GM18508 (cell line): Measurements from ENCODE around the gene CLPSL1.

Experiments
- ATAC-seq: cut with Tn5 transposase; IDR thresholded peaks from one replicate; pipeline ENCODE4 v1.9.1; 2021; ENCODE audit warnings: moderate number of reproducible peaks; ENCODE audit not compliant: insufficient read depth, unreplicated experiment

CLPSL1 gene

GRCh38 chr6:35794536-35795452, 14.0 kb downstream of the CLPSL1 start:
- no peak for ATAC-seq

- no peak for ATAC-seq
Measured at GRCh38 chr6:35795453-35796071, 14.7 kb downstream of the CLPSL1 start.

- no peak for ATAC-seq
Measured at GRCh38 chr6:35796236-35796635, 15.4 kb downstream of the CLPSL1 start.

GRCh38 chr6:35797837-35798526, 17.2 kb downstream of the CLPSL1 start:
- ATAC-seq: no peak

- no peak for ATAC-seq
Measured at GRCh38 chr6:35798706-35799105, 17.9 kb downstream of the CLPSL1 start.

- ATAC-seq: no peak
Measured at GRCh38 chr6:35801148-35801547, 20.3 kb downstream of the CLPSL1 start.

- ATAC-seq: no peak
Measured at GRCh38 chr6:35804996-35805736, 24.3 kb downstream of the CLPSL1 start, which contains the start of gene LHFPL5. TSS of gene LHFPL5 (plus strand) at chr6:35805352. CDS start at chr6:35805671, 319 bp downstream.

- no peak for ATAC-seq
Measured at GRCh38 chr6:35808688-35809087, 27.9 kb downstream of the CLPSL1 start.

- ATAC-seq: no peak
Measured at GRCh38 chr6:35809809-35810208, 29.0 kb downstream of the CLPSL1 start.

- no peak for ATAC-seq
Measured at GRCh38 chr6:35810971-35811698, 30.3 kb downstream of the CLPSL1 start.

GRCh38 chr6:35811699-35811995, 30.8 kb downstream of the CLPSL1 start:
- ATAC-seq: no peak

- no peak for ATAC-seq
Measured at GRCh38 chr6:35817515-35817914, 36.7 kb downstream of the CLPSL1 start.

GRCh38 chr6:35823601-35824000, 42.8 kb downstream of the CLPSL1 start:
- no peak for ATAC-seq

GRCh38 chr6:35824552-35825192, 43.9 kb downstream of the CLPSL1 start:
- no peak for ATAC-seq

- ATAC-seq: no peak
Measured at GRCh38 chr6:35829306-35829705, 48.5 kb downstream of the CLPSL1 start.

GRCh38 chr6:35831257-35832007, 50.6 kb downstream of the CLPSL1 start:
- ATAC-seq: no peak

- no peak for ATAC-seq
Measured at GRCh38 chr6:35833536-35833935, 52.7 kb downstream of the CLPSL1 start.
